ENCODE measurements around the gene NTRK3. TPM values are rescaled to one million over a fixed set of nuclear protein-coding genes. Genes with fewer than 3 reads are reported as not detected.

The NTRK3 gene
- total RNA-seq (2022; extraction: Qiagen RNA extraction; ENCODE audit: low read depth): 19.2 to 25.6 TPM (median 21.1 TPM) in 5 replicates

GRCh38 chr15:88256279-88257230 is at the start of gene NTRK3:
Gene NTRK3 (minus strand): TSS chr15:88256739. CDS start chr15:88256153, 586 bp downstream.

Other genes with a start within 250 kb of the NTRK3 start
- gene MRPL46, start 210.6 kb upstream of the NTRK3 start, total RNA-seq (2022; extraction: Qiagen RNA extraction; ENCODE audit: low read depth): 50.2 to 64.7 TPM (median 62.6 TPM) in 5 replicates
- 104 to 121 TPM (median 118 TPM) in 5 replicates for gene MRPS11, start 211.0 kb upstream of the NTRK3 start, total RNA-seq (2022; extraction: Qiagen RNA extraction; ENCODE audit: low read depth)

All from A549 treated with DMSO at 1 μM for 4 hours (cell line).